ENCODE data around the gene BCAS1. TPM values are rescaled to one million over a fixed set of nuclear protein-coding genes. Genes with fewer than 3 reads are reported as not detected.

The BCAS1 gene
- total RNA-seq, 3 donors from 2014 or later, result 39.4 to 191 (median 101) TPM

GRCh38 chr20:53964501-53965253, 105.7 kb downstream of the BCAS1 start:
- no peak for TF ChIP-seq CTCF (IDR thresholded peaks at IDR 0.05)
- ATAC-seq (no peak), DNase-seq (no peak)
- Histone ChIP-seq H3K4me3 (no peak overlapping the region), H3K4me1 (ENCODE audit: low read depth) (no peaks in the 10 kb centered on the region), H3K9me3 (no peaks in the 10 kb centered on the region), H3K36me3 (ENCODE audit: low read depth) (no peaks in the 10 kb centered on the region)
- intact Hi-C loops (cut with DNase I, micrococcal nuclease), result no loop called here

GRCh38 chr20:53964067-53964466, 106.3 kb downstream of the BCAS1 start:
- Histone ChIP-seq H3K36me3 (ENCODE audit: low read depth) (no peaks in the 10 kb centered on the region), H3K9me3 (no peaks in the 10 kb centered on the region), H3K4me1 (ENCODE audit: low read depth) (no peaks in the 10 kb centered on the region), H3K4me3 (no peak overlapping the region)
- no peak for DNase-seq
- intact Hi-C loops (cut with DNase I, micrococcal nuclease), result no loop called here
- ATAC-seq, result no peak
- TF ChIP-seq CTCF (IDR thresholded peaks at IDR 0.05), result no peak

GRCh38 chr20:53963635-53964034, 106.8 kb downstream of the BCAS1 start:
- H3K4me3 ChIP-seq, result no peak overlapping the region
- H3K9me3 ChIP-seq, result no peaks in the 10 kb centered on the region
- no peak for ATAC-seq
- DNase-seq, result no peak
- intact Hi-C loops (cut with DNase I, micrococcal nuclease), result no loop called here
- no peak for TF ChIP-seq CTCF (IDR thresholded peaks at IDR 0.05)
- no peaks in the 10 kb centered on the region for H3K36me3 ChIP-seq (ENCODE audit: low read depth)
- no peaks in the 10 kb centered on the region for H3K4me1 ChIP-seq (ENCODE audit: low read depth)

GRCh38 chr20:53962388-53962787, 108.0 kb downstream of the BCAS1 start:
- no peak for TF ChIP-seq CTCF (IDR thresholded peaks at IDR 0.05)
- H3K4me1 ChIP-seq (ENCODE audit: low read depth), result no peaks in the 10 kb centered on the region
- no peaks in the 10 kb centered on the region for H3K9me3 ChIP-seq
- ATAC-seq (no peak), DNase-seq (no peak)
- H3K36me3 ChIP-seq (ENCODE audit: low read depth), result no peaks in the 10 kb centered on the region
- intact Hi-C loops (cut with DNase I, micrococcal nuclease), result no loop called here
- no peak overlapping the region for H3K4me3 ChIP-seq

GRCh38 chr20:53961527-53961926, 108.9 kb downstream of the BCAS1 start:
- H3K4me1 ChIP-seq (ENCODE audit: low read depth), result no peaks in the 10 kb centered on the region

More at GRCh38 chr20:53961527-53961926, 108.9 kb downstream of the BCAS1 start:
- ATAC-seq (no peak), DNase-seq (no peak)
- Histone ChIP-seq H3K36me3 (ENCODE audit: low read depth) (no peaks in the 10 kb centered on the region), H3K9me3 (no peaks in the 10 kb centered on the region), H3K4me3 (no peak overlapping the region)
- intact Hi-C loops (cut with DNase I, micrococcal nuclease), result no loop called here
- TF ChIP-seq CTCF (IDR thresholded peaks at IDR 0.05), result no peak
